ENCODE measurements around the gene SLC18A3. TPM values are rescaled to one million over a fixed set of nuclear protein-coding genes. Genes with fewer than 3 reads are reported as not detected.

Gene SLC18A3
- polyA plus RNA-seq, 12 donors: not detected

GRCh38 chr10:49611166-49611815 lies 1.2 kb downstream of the SLC18A3 start:
- no peak for DNase-seq

- DNase-seq: no peak
Measured at GRCh38 chr10:49611816-49612512, 1.9 kb downstream of the SLC18A3 start.

- no peak for DNase-seq
Measured at GRCh38 chr10:49612513-49613164, 2.5 kb downstream of the SLC18A3 start.

- no peak for DNase-seq
Measured at GRCh38 chr10:49613165-49613881, 3.2 kb downstream of the SLC18A3 start.

GRCh38 chr10:49613882-49614241 lies 3.8 kb downstream of the SLC18A3 start, which contains the start of gene CHAT:
CHAT (plus strand) TSS chr10:49614037; CDS start chr10:49614190, 153 bp downstream.
- no peak for DNase-seq

GRCh38 chr10:49614242-49615198 lies 4.4 kb downstream of the SLC18A3 start:
- no peak for DNase-seq

GRCh38 chr10:49615213-49615612 lies 5.1 kb downstream of the SLC18A3 start:
- DNase-seq: no peak

GRCh38 chr10:49615721-49616120 lies 5.6 kb downstream of the SLC18A3 start:
- no peak for DNase-seq

- no peak for DNase-seq
Measured at GRCh38 chr10:49616421-49617101, 6.5 kb downstream of the SLC18A3 start.

GRCh38 chr10:49617121-49618020 lies 7.3 kb downstream of the SLC18A3 start:
- no peak for DNase-seq

- no peak for DNase-seq
Measured at GRCh38 chr10:49618821-49619220, 8.7 kb downstream of the SLC18A3 start.

- no peak for DNase-seq
Measured at GRCh38 chr10:49619613-49620012, 9.5 kb downstream of the SLC18A3 start.

- DNase-seq: no peak
Measured at GRCh38 chr10:49620286-49620810, 10.2 kb downstream of the SLC18A3 start.

- DNase-seq: no peak
Measured at GRCh38 chr10:49620841-49621378, 10.8 kb downstream of the SLC18A3 start.

- no peak for DNase-seq
Measured at GRCh38 chr10:49621561-49621960, 11.5 kb downstream of the SLC18A3 start.

GRCh38 chr10:49622426-49623425 lies 12.6 kb downstream of the SLC18A3 start:
- no peak for DNase-seq

- DNase-seq: no peak
Measured at GRCh38 chr10:49624629-49625028, 14.5 kb downstream of the SLC18A3 start.

- DNase-seq: no peak
Measured at GRCh38 chr10:49625411-49625810, 15.3 kb downstream of the SLC18A3 start.

Measured in muscle of arm (tissue), 12 donors.